Ishikawa (cell line): ENCODE data around the gene RGCC.

ENCODE experiments used
- CEBPB ChIP-seq: IDR thresholded peaks from 2 replicates; pipeline ENCODE4 v1.6.1; 2012
- TCF12 ChIP-seq: IDR thresholded peaks from 2 replicates; pipeline ENCODE4 v1.6.1; 2012; ENCODE audit warnings: low read depth
- ZBTB7A ChIP-seq: IDR thresholded peaks from 2 replicates; pipeline ENCODE4 v1.6.1; 2012; ENCODE audit warnings: low read depth
- TF ChIP-seq, protein P1 (sequence below): IDR thresholded peaks from 2 replicates; pipeline ENCODE4 v1.6.1; 2012
- TF ChIP-seq, protein P2 (sequence below): IDR thresholded peaks from 2 replicates; pipeline ENCODE4 v1.6.1; 2012; ENCODE audit warnings: low read depth, mild to moderate bottlenecking
- TF ChIP-seq, protein P3 (sequence below): IDR thresholded peaks from 2 replicates; pipeline ENCODE4 v1.6.1; 2012

Gene RGCC

GRCh38 chr13:41520016-41520659 is 62.8 kb downstream of the RGCC start:
- TF ChIP-seq TCF12 (no peak), CEBPB (no peak), ZBTB7A (no peak)
- TF ChIP-seq, protein P1, sequence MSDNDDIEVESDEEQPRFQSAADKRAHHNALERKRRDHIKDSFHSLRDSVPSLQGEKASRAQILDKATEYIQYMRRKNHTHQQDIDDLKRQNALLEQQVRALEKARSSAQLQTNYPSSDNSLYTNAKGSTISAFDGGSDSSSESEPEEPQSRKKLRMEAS = no peak
- TF ChIP-seq, protein P2, sequence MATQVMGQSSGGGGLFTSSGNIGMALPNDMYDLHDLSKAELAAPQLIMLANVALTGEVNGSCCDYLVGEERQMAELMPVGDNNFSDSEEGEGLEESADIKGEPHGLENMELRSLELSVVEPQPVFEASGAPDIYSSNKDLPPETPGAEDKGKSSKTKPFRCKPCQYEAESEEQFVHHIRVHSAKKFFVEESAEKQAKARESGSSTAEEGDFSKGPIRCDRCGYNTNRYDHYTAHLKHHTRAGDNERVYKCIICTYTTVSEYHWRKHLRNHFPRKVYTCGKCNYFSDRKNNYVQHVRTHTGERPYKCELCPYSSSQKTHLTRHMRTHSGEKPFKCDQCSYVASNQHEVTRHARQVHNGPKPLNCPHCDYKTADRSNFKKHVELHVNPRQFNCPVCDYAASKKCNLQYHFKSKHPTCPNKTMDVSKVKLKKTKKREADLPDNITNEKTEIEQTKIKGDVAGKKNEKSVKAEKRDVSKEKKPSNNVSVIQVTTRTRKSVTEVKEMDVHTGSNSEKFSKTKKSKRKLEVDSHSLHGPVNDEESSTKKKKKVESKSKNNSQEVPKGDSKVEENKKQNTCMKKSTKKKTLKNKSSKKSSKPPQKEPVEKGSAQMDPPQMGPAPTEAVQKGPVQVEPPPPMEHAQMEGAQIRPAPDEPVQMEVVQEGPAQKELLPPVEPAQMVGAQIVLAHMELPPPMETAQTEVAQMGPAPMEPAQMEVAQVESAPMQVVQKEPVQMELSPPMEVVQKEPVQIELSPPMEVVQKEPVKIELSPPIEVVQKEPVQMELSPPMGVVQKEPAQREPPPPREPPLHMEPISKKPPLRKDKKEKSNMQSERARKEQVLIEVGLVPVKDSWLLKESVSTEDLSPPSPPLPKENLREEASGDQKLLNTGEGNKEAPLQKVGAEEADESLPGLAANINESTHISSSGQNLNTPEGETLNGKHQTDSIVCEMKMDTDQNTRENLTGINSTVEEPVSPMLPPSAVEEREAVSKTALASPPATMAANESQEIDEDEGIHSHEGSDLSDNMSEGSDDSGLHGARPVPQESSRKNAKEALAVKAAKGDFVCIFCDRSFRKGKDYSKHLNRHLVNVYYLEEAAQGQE = no peak
- TF ChIP-seq, protein P3, sequence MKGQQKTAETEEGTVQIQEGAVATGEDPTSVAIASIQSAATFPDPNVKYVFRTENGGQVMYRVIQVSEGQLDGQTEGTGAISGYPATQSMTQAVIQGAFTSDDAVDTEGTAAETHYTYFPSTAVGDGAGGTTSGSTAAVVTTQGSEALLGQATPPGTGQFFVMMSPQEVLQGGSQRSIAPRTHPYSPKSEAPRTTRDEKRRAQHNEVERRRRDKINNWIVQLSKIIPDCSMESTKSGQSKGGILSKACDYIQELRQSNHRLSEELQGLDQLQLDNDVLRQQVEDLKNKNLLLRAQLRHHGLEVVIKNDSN = no peak
